ENCODE results near the gene MS4A4E.
"Not testable (repeated sequence)": the region's sequence is repeated elsewhere in the genome, so short reads cannot be mapped to it uniquely, and the experiment has no call there.

Gene MS4A4E

GRCh38 chr11:60169264-60169915, 73.5 kb downstream of the MS4A4E start:
- DNase-seq, result peak; percentile 38

GRCh38 chr11:60168306-60168705, 74.6 kb downstream of the MS4A4E start:
- no peak for DNase-seq

- DNase-seq, result no peak
Measured at GRCh38 chr11:60165951-60166350, 77.0 kb downstream of the MS4A4E start.

- DNase-seq, result no peak
Measured at GRCh38 chr11:60165538-60165937, 77.4 kb downstream of the MS4A4E start.

- DNase-seq, result no peak
Measured at GRCh38 chr11:60164550-60165075, 78.3 kb downstream of the MS4A4E start.

GRCh38 chr11:60161766-60162165, 81.2 kb downstream of the MS4A4E start:
- DNase-seq, result no peak

GRCh38 chr11:60161107-60161506, 81.8 kb downstream of the MS4A4E start:
- no peak for DNase-seq

- no peak for DNase-seq
Measured at GRCh38 chr11:60159868-60160267, 83.1 kb downstream of the MS4A4E start.

- no peak for DNase-seq
Measured at GRCh38 chr11:60159284-60159683, 83.7 kb downstream of the MS4A4E start.

- DNase-seq, result no peak
Measured at GRCh38 chr11:60158636-60159035, 84.3 kb downstream of the MS4A4E start.

GRCh38 chr11:60155931-60156330, 87.0 kb downstream of the MS4A4E start:
- DNase-seq, result no peak

- not testable (repeated sequence) for DNase-seq
Measured at GRCh38 chr11:60152727-60153126, 90.2 kb downstream of the MS4A4E start.

- no peak for DNase-seq
Measured at GRCh38 chr11:60150279-60150678, 92.7 kb downstream of the MS4A4E start.
